SK-N-SH treated with all-trans-retinoic acid at 6 μM for 48 hours (cell line): Measurements from ENCODE around the gene MACF1.

Experiments used
- ESRRG ChIP-seq: fragments of 250-450 bp; sonication (Bioruptor Pico); IDR thresholded peaks from 2 replicates; pipeline ENCODE4 v1.6.1; 2021; ENCODE audit warnings: mild to moderate bottlenecking
- ISL1 ChIP-seq: fragments of 250-450 bp; sonication (Bioruptor Pico); IDR thresholded peaks from 2 replicates; pipeline ENCODE4 v2.1.2; 2022; ENCODE audit warnings: mild to moderate bottlenecking, moderate library complexity
- OSR1 ChIP-seq: fragments of 250-450 bp; sonication (Bioruptor Pico); IDR thresholded peaks from 2 replicates; pipeline ENCODE4 v1.8.0; 2022; ENCODE audit warnings: moderate library complexity, mild to moderate bottlenecking, inconsistent platforms
- RARB ChIP-seq: fragments of 250-450 bp; sonication (Bioruptor Pico); IDR thresholded peaks from 2 replicates; pipeline ENCODE4 v1.8.0; 2021; ENCODE audit warnings: mild to moderate bottlenecking, moderate library complexity
- ZNF70 ChIP-seq: fragments of 450-650 bp; formaldehyde crosslinking; IDR thresholded peaks from 2 replicates; pipeline ENCODE4 v1.5.0; 2020; ENCODE audit warnings: mild to moderate bottlenecking, moderate library complexity
- ZNF8 ChIP-seq: fragments of 450-650 bp; formaldehyde crosslinking; IDR thresholded peaks from 2 replicates; pipeline ENCODE4 v1.5.0; 2020; ENCODE audit warnings: mild to moderate bottlenecking, moderate library complexity
- TF ChIP-seq, protein P1 (sequence below): fragments of 250-450 bp; sonication (Bioruptor Pico); IDR thresholded peaks from 2 replicates; pipeline ENCODE4 v1.8.0; 2020; ENCODE audit warnings: mild to moderate bottlenecking, moderate library complexity, borderline replicate concordance
- TF ChIP-seq, protein P2 (sequence below): fragments of 250-450 bp; sonication (Bioruptor Pico); IDR thresholded peaks from 2 replicates; pipeline ENCODE4 v1.5.1; 2020; ENCODE audit warnings: low read depth, mild to moderate bottlenecking, moderate library complexity
- TF ChIP-seq, protein P3 (sequence below): fragments of 250-450 bp; sonication (Bioruptor Pico); IDR thresholded peaks from 2 replicates; pipeline ENCODE4 v1.5.1; 2021; ENCODE audit warnings: mild to moderate bottlenecking, moderate library complexity

DNA sequence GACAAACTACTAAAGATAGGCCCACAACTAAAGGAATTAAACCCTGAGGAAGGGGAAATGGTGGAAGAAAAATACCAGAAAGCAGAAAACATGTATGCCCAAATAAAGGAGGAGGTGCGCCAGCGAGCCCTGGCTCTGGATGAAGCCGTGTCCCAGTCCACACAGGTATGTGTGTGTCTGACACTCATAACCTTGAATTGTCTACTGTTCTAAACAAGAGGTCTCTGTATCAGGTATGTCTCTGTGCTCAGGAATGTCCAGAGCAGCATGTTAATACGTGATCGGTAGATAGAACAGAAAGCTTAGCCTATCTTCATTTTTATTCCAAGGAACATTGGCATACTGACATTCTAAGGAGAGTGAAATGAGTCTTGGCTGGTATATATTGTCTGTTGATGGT lies 231.1 kb downstream of the MACF1 start:
- TF ChIP-seq ZNF8 (no peak), ESRRG (CRISPR knock-in tag) (no peak), ISL1 (CRISPR knock-in tag) (no peak), ZNF70 (CRISPR knock-in tag) (no peak), RARB (CRISPR knock-in tag) (no peak), OSR1 (CRISPR knock-in tag) (no peak)
- TF ChIP-seq, protein P1, sequence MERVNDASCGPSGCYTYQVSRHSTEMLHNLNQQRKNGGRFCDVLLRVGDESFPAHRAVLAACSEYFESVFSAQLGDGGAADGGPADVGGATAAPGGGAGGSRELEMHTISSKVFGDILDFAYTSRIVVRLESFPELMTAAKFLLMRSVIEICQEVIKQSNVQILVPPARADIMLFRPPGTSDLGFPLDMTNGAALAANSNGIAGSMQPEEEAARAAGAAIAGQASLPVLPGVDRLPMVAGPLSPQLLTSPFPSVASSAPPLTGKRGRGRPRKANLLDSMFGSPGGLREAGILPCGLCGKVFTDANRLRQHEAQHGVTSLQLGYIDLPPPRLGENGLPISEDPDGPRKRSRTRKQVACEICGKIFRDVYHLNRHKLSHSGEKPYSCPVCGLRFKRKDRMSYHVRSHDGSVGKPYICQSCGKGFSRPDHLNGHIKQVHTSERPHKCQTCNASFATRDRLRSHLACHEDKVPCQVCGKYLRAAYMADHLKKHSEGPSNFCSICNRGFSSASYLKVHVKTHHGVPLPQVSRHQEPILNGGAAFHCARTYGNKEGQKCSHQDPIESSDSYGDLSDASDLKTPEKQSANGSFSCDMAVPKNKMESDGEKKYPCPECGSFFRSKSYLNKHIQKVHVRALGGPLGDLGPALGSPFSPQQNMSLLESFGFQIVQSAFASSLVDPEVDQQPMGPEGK (CRISPR knock-in tag), result no peak
- TF ChIP-seq, protein P2, sequence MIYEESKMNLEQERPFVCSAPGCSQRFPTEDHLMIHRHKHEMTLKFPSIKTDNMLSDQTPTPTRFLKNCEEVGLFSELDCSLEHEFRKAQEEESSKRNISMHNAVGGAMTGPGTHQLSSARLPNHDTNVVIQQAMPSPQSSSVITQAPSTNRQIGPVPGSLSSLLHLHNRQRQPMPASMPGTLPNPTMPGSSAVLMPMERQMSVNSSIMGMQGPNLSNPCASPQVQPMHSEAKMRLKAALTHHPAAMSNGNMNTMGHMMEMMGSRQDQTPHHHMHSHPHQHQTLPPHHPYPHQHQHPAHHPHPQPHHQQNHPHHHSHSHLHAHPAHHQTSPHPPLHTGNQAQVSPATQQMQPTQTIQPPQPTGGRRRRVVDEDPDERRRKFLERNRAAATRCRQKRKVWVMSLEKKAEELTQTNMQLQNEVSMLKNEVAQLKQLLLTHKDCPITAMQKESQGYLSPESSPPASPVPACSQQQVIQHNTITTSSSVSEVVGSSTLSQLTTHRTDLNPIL, result no peak
- TF ChIP-seq, protein P3, sequence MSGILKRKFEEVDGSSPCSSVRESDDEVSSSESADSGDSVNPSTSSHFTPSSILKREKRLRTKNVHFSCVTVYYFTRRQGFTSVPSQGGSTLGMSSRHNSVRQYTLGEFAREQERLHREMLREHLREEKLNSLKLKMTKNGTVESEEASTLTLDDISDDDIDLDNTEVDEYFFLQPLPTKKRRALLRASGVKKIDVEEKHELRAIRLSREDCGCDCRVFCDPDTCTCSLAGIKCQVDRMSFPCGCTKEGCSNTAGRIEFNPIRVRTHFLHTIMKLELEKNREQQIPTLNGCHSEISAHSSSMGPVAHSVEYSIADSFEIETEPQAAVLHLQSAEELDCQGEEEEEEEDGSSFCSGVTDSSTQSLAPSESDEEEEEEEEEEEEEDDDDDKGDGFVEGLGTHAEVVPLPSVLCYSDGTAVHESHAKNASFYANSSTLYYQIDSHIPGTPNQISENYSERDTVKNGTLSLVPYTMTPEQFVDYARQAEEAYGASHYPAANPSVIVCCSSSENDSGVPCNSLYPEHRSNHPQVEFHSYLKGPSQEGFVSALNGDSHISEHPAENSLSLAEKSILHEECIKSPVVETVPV (CRISPR knock-in tag), result no peak
